HFF-Myc (cell line): ENCODE results near the gene SSNA1.
A peak's percentile ranks its signal among the peaks of the same experiment; 100 is the strongest.

Experiments used
- DNase-seq: peaks from one replicate; pipeline ENCODE4 v3.0.0-alpha.2; 2011; ENCODE audit warnings: low read depth; ENCODE audit errors: extremely low read depth
- H3K4me3 ChIP-seq: replicated peaks from 2 replicates; pipeline ENCODE4 v1.5.1; 2011; ENCODE audit warnings: low read depth, mild to moderate bottlenecking, control low read depth, low read length
- CTCF ChIP-seq: IDR thresholded peaks from 2 replicates; pipeline ENCODE4 v1.5.1; 2012; ENCODE audit warnings: mild to moderate bottlenecking, low read depth, low read length, control low read depth; ENCODE audit errors: missing control alignments

Gene SSNA1

GRCh38 chr9:137220317-137221094, 32.0 kb downstream of the SSNA1 start:
- no peak overlapping the region for H3K4me3 ChIP-seq
- no peak for TF ChIP-seq CTCF
- DNase-seq: no peak

- H3K4me3 ChIP-seq: no peak overlapping the region
- no peak for DNase-seq
- no peak for TF ChIP-seq CTCF
Observed at GRCh38 chr9:137221095-137221505, 32.6 kb downstream of the SSNA1 start.

GRCh38 chr9:137221506-137222111, 33.1 kb downstream of the SSNA1 start:
- no peak for DNase-seq
- TF ChIP-seq CTCF: no peak
- H3K4me3 ChIP-seq: peak overlapping the region; percentile 13

- DNase-seq: no peak
- TF ChIP-seq CTCF: no peak
- H3K4me3 ChIP-seq: peak within 1 kb of the TSS; percentile 74
Observed at GRCh38 chr9:137222190-137223077, 34.0 kb downstream of the SSNA1 start, which contains the start of gene RNF208. Gene RNF208, minus strand, starts transcription at chr9:137222240. Its CDS starts 1,028 bp downstream, at chr9:137221212.

- peak; percentile 97 for DNase-seq
- H3K4me3 ChIP-seq: peak overlapping the region; percentile 74
- TF ChIP-seq CTCF: no peak
Observed at GRCh38 chr9:137223078-137223970, 34.8 kb downstream of the SSNA1 start.
